HUES48 (cell line): ENCODE measurements around the gene GPR146.

Source experiments
- H3K27ac ChIP-seq: one replicate; pipeline ENCODE4 v1.7.0; 2013; ENCODE audit warnings: low read depth, low read length, inconsistent platforms
- H3K27me3 ChIP-seq: 2 replicates; pipeline ENCODE4 v1.6.1; 2013; ENCODE audit warnings: mild to moderate bottlenecking, low read length; ENCODE audit not compliant: control insufficient read depth, insufficient read depth
- H3K36me3 ChIP-seq: 2 replicates; pipeline ENCODE4 v1.6.1; 2013; ENCODE audit warnings: low read length; ENCODE audit not compliant: control insufficient read depth, insufficient read depth
- H3K4me1 ChIP-seq: 2 replicates; pipeline ENCODE4 v1.6.1; 2013; ENCODE audit warnings: mild to moderate bottlenecking, low read length; ENCODE audit not compliant: control insufficient read depth, insufficient read depth
- H3K4me3 ChIP-seq: 2 replicates; pipeline ENCODE4 v1.5.1; 2013; ENCODE audit warnings: mild to moderate bottlenecking, low read depth, low read length
- H3K9ac ChIP-seq: 2 replicates; pipeline ENCODE4 v1.6.1; 2013; ENCODE audit warnings: mild to moderate bottlenecking, low read depth, low read length, moderate library complexity
- H3K9me3 ChIP-seq: 2 replicates; pipeline ENCODE4 v1.6.1; 2013; ENCODE audit warnings: low read length; ENCODE audit not compliant: control insufficient read depth, insufficient read depth

The GPR146 gene

DNA sequence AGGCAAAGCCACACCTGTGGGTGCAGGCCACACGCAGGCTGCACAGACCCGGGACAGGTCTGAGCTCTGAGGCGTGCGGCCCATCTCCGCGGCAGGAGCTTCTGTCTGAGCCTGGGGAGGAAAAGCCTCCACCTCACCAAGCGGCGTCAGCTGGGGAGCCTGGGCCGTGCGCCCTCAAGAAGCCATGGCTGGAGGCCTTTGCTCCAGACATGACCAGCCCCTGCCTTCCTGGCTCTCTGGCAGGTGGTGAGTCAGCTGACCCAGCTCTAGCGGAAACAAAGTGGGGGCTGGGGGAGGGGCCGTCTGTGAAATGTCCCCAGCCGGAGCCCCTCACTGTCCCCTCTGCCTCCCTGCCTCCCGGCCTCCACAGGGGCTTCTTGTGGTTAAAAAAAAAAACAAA, 56.0 kb downstream of the GPR146 start:
- no peak overlapping the region for H3K27ac ChIP-seq
- no peaks in the 10 kb centered on the region for H3K9me3 ChIP-seq
- 0 out of 2 replicates have a peak, but pooled peaks cover 4% of the 10 kb centered on the region for H3K36me3 ChIP-seq
- H3K4me3 ChIP-seq = no peak overlapping the region
- no peaks in the 10 kb centered on the region for H3K27me3 ChIP-seq
- no peaks in the 10 kb centered on the region for H3K4me1 ChIP-seq
- no peak overlapping the region for H3K9ac ChIP-seq

DNA sequence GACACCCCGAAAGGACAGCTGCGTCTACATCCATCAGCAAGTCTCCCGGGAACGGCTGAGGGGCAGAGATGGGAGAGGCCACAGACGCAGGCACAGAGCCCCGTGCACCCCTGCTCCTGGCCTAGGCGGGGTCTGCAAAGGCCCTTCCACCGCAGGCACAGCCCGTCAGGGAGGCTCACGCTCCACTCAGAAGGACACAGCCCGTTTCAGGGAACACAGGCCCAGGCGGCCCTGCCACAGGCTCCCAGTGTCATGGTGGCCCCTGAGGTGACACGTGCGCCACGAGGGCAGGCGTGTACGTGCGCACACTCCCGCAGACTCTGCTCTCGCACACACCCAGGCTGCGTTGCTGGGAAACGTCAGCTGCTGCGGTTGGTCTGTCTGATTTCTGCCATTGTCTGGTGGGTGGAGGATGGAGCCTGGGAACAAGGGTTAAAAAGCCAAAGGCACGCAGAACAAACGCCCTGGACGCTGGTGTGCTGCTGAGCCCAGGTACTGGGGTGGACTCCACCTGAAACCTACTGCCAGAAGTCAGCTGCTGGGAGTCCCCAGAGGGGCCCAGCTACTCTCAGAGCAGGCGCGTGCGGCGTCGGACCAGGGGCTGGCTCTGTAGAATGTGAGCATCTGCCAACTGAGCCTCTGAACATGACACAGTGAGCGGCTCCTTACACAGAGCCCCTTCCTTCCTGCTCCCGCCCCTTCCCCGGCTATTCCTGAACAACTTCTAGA, 56.7 kb downstream of the GPR146 start:
- Histone ChIP-seq H3K9ac (no peak overlapping the region), H3K9me3 (no peaks in the 10 kb centered on the region), H3K4me3 (no peak overlapping the region), H3K36me3 (0 out of 2 replicates have a peak, but pooled peaks cover 4% of the 10 kb centered on the region), H3K27me3 (no peaks in the 10 kb centered on the region), H3K27ac (no peak overlapping the region), H3K4me1 (no peaks in the 10 kb centered on the region)

DNA sequence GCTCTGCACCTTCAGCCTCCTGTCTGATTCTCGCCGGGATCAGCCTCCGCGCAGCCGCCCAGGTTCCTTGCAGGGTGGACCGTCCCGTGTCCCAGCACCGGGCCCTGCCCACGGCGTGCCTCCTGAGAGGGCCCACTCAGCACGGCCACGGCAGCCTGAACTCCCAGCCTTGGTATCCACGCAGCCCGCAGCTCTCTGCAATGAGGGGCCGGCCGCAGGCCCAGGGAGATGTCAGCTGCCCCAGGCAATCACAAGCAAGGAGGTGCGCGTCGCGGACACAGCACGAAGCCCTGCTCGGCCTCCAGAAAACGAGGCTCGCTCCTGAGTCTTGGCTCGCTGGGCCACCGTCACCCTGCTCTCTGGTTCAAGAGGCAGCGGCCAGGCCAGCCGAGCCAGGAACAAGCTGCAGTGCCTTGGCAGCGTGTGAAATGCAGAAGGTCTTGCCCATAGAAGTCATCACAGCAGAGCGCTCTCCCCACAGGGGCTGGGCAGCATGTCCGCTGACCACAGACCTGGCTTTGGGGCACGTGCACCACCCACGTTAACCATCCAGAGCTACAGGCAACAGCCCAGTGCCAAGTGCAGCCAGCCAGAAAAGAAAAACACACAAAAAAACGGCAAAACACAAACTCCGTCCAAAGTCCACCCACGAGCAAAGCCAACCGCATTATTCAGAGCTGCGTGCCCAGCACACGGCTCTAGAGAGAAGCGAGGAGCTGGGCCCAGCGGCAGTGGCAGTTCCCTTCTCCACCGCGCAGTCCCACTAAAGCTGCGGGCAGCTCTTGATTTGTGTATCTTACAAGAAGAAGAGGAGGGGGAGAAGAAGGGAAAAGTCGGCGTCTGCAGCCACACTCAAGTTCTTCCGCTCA, 57.5 kb downstream of the GPR146 start:
- Histone ChIP-seq H3K36me3 (0 out of 2 replicates have a peak, but pooled peaks cover 4% of the 10 kb centered on the region), H3K9ac (no peak overlapping the region), H3K27me3 (no peaks in the 10 kb centered on the region), H3K4me3 (no peak overlapping the region), H3K9me3 (no peaks in the 10 kb centered on the region), H3K27ac (no peak overlapping the region), H3K4me1 (no peaks in the 10 kb centered on the region)

DNA sequence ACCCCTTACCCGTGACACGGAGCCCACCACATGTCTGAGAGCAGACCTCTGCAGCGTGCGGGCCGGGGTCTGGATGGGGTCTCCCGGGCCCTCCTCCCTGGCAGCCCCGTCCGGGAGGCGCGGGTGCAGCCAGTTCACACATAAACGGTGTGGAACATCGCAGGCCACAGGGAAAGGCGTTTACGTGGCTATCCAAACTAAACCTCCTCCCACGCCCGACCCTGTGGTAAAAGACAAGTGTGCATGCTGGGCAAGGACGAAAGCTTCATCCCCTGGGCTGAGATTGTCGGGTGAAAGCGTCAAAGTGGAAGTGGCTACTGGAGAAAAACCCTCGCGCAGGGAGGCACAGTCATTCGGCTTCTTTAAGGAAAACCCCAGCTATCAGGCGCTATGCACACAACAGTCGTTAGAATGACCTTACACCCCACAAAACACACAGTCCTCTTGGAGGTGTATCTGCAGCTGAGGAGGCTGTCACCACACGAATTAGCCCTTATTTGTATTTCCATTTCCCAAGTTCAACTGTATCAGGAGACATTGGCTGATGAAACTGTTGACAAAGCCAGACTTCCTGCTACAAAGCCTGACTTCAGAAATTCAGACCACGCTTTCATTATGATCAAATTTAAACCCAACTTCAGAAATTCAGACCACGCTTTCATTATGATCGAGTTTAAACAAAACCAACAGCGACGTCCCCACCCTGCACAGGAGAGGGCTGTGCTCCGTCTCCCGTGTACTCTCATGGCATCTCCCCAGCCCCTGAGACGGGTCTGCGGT, 58.9 kb downstream of the GPR146 start:
- H3K36me3 ChIP-seq = 0 out of 2 replicates have a peak, but pooled peaks cover 2% of the 10 kb centered on the region
- H3K9ac ChIP-seq = no peak overlapping the region
- no peaks in the 10 kb centered on the region for H3K27me3 ChIP-seq
- H3K27ac ChIP-seq = no peak overlapping the region
- no peaks in the 10 kb centered on the region for H3K4me1 ChIP-seq
- no peaks in the 10 kb centered on the region for H3K9me3 ChIP-seq
- H3K4me3 ChIP-seq = no peak overlapping the region

DNA sequence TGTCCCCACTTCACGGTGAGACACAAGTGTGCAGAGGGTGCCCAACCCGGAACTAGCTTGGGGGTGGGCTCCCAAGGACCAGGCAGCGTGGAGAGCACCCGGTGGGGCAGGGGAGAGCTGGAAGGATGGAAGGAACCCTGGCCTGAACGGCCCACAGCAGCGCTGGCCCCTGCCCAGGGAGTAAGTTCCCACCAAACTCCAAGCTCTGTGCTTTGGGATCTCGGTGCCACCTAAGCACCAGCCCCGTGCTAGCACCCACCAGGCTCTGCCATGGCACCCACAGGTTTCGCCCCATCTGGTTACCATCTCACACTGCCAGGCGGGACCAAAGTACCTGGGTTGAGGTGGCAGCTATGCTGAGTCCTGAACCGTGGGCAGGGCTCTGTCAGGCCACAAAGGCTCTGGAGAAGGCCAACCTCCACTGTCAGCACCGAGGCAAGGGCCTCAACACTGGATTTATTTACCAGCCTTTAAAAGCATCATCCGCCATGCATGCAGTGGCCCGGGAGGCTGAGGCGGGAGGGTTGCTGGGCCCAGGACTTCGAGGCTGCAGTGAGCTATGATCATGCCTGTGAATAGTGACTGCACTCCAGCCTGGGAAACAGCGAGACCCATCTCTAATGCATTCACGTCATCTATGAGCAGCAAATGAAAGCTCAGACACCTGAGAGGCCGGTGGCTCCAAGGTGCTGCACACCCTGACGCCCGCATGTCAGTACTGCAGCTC, 59.6 kb downstream of the GPR146 start:
- Histone ChIP-seq H3K9ac (no peak overlapping the region), H3K27me3 (no peaks in the 10 kb centered on the region), H3K9me3 (no peaks in the 10 kb centered on the region), H3K4me1 (no peaks in the 10 kb centered on the region), H3K4me3 (no peak overlapping the region), H3K36me3 (0 out of 2 replicates have a peak, but pooled peaks cover 2% of the 10 kb centered on the region), H3K27ac (no peak overlapping the region)

DNA sequence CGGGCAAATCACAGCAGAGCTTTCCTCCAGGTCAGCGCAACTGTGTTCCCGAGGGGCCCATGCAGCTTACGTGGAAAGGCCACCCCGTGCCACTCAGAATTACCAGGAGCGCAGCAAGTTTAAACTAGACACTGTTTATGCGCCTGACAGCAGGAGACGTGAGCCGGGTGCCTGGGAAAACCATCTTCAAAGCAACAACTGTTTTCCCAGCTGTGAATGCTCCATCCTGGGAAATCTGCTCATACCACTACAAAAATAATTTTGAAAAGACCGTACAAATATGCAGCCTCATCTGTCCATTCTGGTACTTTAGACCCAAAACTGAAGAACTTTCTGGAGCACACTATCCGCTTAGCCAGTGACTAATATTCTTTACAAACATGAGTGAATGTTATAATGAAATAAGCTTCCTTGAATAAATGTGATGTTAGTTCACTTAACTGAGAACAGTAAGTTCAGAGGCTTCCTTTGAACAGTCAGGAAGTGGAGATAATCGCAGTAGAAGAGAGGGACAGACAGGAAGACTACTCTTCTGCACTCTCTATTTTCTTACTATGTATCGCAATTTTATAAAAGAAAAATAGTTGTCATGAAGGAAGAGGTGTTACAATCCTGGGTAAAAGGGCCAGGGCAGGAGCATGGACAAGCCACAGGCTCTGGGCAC, 60.3 kb downstream of the GPR146 start:
- H3K4me1 ChIP-seq = no peaks in the 10 kb centered on the region
- H3K4me3 ChIP-seq = no peak overlapping the region

DNA sequence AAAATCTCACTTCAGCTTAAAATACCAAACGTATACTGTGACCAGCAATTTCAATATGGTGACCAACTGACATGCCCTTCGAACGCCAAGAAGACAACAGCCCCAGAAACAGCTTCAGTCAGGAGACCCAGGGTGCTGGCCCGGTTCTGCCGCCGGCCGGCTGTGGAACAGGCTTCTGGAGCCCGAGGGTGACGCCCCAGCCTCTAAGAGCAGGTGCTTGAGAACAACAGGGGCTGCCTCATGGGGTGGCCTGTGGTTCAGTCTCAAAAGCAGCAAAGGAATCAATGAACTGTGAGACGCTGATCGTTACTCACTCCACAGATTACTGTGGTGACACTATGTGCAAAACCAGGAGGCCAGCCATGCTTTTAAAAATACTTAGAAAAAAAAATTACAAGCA, 60.8 kb downstream of the GPR146 start:
- Histone ChIP-seq H3K27me3 (no peaks in the 10 kb centered on the region), H3K9me3 (no peaks in the 10 kb centered on the region), H3K36me3 (0 out of 2 replicates have a peak, but pooled peaks cover 2% of the 10 kb centered on the region), H3K27ac (no peak overlapping the region), H3K4me1 (no peaks in the 10 kb centered on the region), H3K4me3 (no peak overlapping the region), H3K9ac (no peak overlapping the region)

More for the DNA sequence above, 60.3 kb downstream of the GPR146 start:
- H3K27me3 ChIP-seq = no peaks in the 10 kb centered on the region
- H3K27ac ChIP-seq = no peak overlapping the region
- no peaks in the 10 kb centered on the region for H3K9me3 ChIP-seq
- H3K36me3 ChIP-seq = 0 out of 2 replicates have a peak, but pooled peaks cover 2% of the 10 kb centered on the region
- no peak overlapping the region for H3K9ac ChIP-seq

DNA sequence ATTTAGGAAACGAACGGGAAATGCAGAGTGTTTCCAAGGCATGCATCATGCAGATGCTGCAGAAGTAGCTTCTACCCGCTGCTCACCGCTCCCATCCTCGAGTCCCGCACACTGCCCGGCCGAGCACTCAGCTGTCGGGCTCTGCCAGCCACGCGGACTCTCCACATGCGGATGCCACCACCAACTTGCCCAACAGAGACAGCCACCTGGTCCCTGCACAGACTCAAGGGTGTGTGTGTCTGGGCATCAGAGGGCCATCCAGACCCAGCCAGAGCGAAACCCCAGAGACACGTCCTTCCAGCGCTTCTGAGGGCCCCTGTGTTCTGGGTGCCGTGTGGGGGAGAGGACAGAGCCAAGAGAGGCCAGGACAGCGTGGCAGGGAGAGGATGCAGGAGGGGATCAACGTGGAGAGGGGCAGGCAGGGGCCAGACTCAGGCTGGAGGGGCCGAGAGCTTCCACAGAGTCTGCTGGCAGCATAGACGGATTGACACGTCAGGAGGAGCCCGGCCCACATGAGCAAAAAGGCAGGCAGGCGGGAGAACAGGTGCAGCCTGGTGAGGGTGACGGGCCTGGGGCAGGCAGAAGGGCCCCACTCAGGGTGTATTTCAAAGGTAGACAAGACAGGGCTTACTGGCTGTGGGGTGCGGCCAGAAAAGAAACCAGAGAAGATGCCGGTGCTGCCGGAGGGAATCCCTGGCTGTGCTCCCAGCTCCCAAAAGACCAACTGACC, 61.9 kb downstream of the GPR146 start:
- Histone ChIP-seq H3K9me3 (no peaks in the 10 kb centered on the region), H3K4me1 (no peaks in the 10 kb centered on the region), H3K9ac (no peak overlapping the region), H3K4me3 (no peak overlapping the region), H3K27me3 (no peaks in the 10 kb centered on the region), H3K27ac (no peak overlapping the region), H3K36me3 (0 out of 2 replicates have a peak, but pooled peaks cover 2% of the 10 kb centered on the region)

DNA sequence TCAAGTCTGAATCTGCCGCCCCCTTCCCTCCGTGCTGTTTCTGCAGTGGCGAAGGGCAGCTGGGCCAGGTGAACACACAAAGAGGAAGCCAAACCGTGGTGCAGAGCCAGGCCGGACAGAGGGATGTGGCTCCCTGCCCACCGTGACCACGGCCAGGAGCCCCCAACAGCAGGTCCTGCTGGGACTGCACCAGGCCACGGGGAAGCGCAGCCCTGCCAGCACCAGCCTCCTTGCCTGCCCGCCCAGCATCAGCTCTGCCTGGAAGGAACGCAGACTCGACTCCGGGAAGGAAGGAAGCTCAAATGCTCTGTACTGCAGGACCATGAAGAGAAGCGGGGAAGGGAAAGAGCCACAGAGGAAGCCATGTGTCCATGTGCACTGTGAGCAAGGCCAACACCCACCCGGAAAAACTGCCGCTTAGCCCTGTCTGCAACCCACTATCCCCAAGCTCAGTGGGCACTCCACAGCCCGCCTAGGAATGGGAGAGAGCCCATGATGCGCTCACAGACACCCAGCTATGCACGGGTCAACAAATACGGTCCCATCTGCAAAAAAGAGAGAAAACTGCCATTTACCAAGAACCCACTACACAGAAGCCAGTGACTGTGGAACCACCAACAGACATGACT, 62.6 kb downstream of the GPR146 start:
- Histone ChIP-seq H3K4me3 (no peak overlapping the region), H3K9ac (no peak overlapping the region; the same call in 1 of the 2 replicates), H3K4me1 (no peaks in the 10 kb centered on the region), H3K9me3 (no peaks in the 10 kb centered on the region), H3K27ac (no peak overlapping the region), H3K27me3 (no peaks in the 10 kb centered on the region), H3K36me3 (0 out of 2 replicates have a peak, but pooled peaks cover 1% of the 10 kb centered on the region)
